ENCODE measurements around the gene CDCA8. TPM values are rescaled to one million over a fixed set of nuclear protein-coding genes. Genes with fewer than 3 reads are reported as not detected.

Gene CDCA8
- total RNA-seq, 1 experiment from 2014 or later = 51.7 TPM

GRCh38 chr1:37741130-37741529 lies 48.8 kb downstream of the CDCA8 start:
- RAD21 ChIA-PET (ENCODE audit: low non-redundant PET in 1 of 2, low total read pairs in 2 of 2, uncharacterized antibody in 2 of 2, unreplicated experiment in 2 of 2) = no interaction called here
- no peak overlapping the region for H3K9ac ChIP-seq (ENCODE audit: low read length)
- no peak overlapping the region for H2AFZ ChIP-seq (ENCODE audit: low read depth, low read length, poor library complexity, severe bottlenecking)
- CTCF ChIA-PET = no interaction called here
- ATAC-seq (no peak), DNase-seq (ENCODE audit: low read depth, low spot score) (peak; percentile 8)
- no peak overlapping the region for H3K4me3 ChIP-seq (replicated peaks in 1 of 2; ENCODE audit: low read depth in 1 of 2, low read length in 2 of 2)
- H3K9me2 ChIP-seq (ENCODE audit: insufficient read depth) = no peaks in the 10 kb centered on the region
- POLR2A ChIA-PET = no interaction called here
- H3K36me3 ChIP-seq (ENCODE audit: control insufficient read depth in 1 of 2, insufficient read depth in 2 of 2, low read length in 2 of 2) = no peaks in the 10 kb centered on the region
- H3K27ac ChIP-seq (ENCODE audit: low read depth, low read length) = no peak overlapping the region
- H3K27me3 ChIP-seq (ENCODE audit: insufficient read depth, low read length) = no peaks in the 10 kb centered on the region
- intact Hi-C loops (cut with micrococcal nuclease) = no loop called here
- no peaks in the 10 kb centered on the region for H3K9me3 ChIP-seq (ENCODE audit: control insufficient read depth in 1 of 2, insufficient read depth in 1 of 2, low read depth in 1 of 2, low read length in 2 of 2)
- peaks cover 20 to 29% of the 10 kb centered on the region in 2 experiments for H3K4me1 ChIP-seq (ENCODE audit: control insufficient read depth in 1 of 2, insufficient read depth in 2 of 2, low read length in 2 of 2)
- peak overlapping the region; percentile 29 for H3K4me2 ChIP-seq (ENCODE audit: low read length)
- no TSS peak for BruUV-seq (replicated peaks)
- no peaks in the 10 kb centered on the region for H4K20me1 ChIP-seq (ENCODE audit: insufficient read depth)
- TF ChIP-seq FOSL1 (IDR thresholded peaks at IDR 0.05; ENCODE audit: low read depth) (peak; percentile 72), CTCF (IDR thresholded peaks at IDR 0.05 in 2 of 3, conservative IDR thresholded peaks at IDR 0.05 in 1 of 3; ENCODE audit: borderline replicate concordance in 1 of 3, insufficient read depth in 1 of 3, low read depth in 2 of 3, low read length in 2 of 3) (no peak), JUND (IDR thresholded peaks at IDR 0.05) (peak; percentile 59), POLR2AphosphoS5 (IDR thresholded peaks at IDR 0.05; ENCODE audit: low read depth, low read length) (no peak), SP1 (IDR thresholded peaks at IDR 0.05; ENCODE audit: low read depth) (peak; percentile 29), ZFX (IDR thresholded peaks at IDR 0.05) (no peak)
- H3K79me2 ChIP-seq (ENCODE audit: insufficient read depth, low read length) = no peaks in the 10 kb centered on the region

- Histone ChIP-seq H3K9me2 (ENCODE audit: insufficient read depth) (no peaks in the 10 kb centered on the region), H3K4me1 (ENCODE audit: control insufficient read depth in 1 of 2, insufficient read depth in 2 of 2, low read length in 2 of 2) (peaks cover 20 to 29% of the 10 kb centered on the region in 2 experiments), H3K4me3 (replicated peaks in 1 of 2; ENCODE audit: low read depth in 1 of 2, low read length in 2 of 2) (no peak overlapping the region), H3K4me2 (ENCODE audit: low read length) (peak overlapping the region; percentile 29; the same call in 1 of the 2 replicates), H3K79me2 (ENCODE audit: insufficient read depth, low read length) (no peaks in the 10 kb centered on the region), H3K9ac (ENCODE audit: low read length) (no peak overlapping the region), H4K20me1 (ENCODE audit: insufficient read depth) (no peaks in the 10 kb centered on the region), H3K36me3 (ENCODE audit: control insufficient read depth in 1 of 2, insufficient read depth in 2 of 2, low read length in 2 of 2) (no peaks in the 10 kb centered on the region), H3K27me3 (ENCODE audit: insufficient read depth, low read length) (no peaks in the 10 kb centered on the region), H3K27ac (ENCODE audit: low read depth, low read length) (no peak overlapping the region), H3K9me3 (ENCODE audit: control insufficient read depth in 1 of 2, insufficient read depth in 1 of 2, low read depth in 1 of 2, low read length in 2 of 2) (no peaks in the 10 kb centered on the region), H2AFZ (ENCODE audit: low read depth, low read length, poor library complexity, severe bottlenecking) (no peak overlapping the region)
- ATAC-seq = no peak
- ChIA-PET CTCF (no interaction called here), POLR2A (no interaction called here), RAD21 (ENCODE audit: low non-redundant PET in 1 of 2, low total read pairs in 2 of 2, uncharacterized antibody in 2 of 2, unreplicated experiment in 2 of 2) (interaction anchor here in 1 of 2 experiments (0.6 kb wide), 1 partner anchor 1281 kb away, joined by 4 read pairs; no protein-coding TSS in a partner anchor)
- BruUV-seq (replicated peaks) = no TSS peak
- DNase-seq (ENCODE audit: low read depth, low spot score) = no peak
- intact Hi-C loops (cut with micrococcal nuclease) = no loop called here
- TF ChIP-seq CBX3 (IDR thresholded peaks at IDR 0.05; ENCODE audit: low read depth) (no peak), SRF (IDR thresholded peaks at IDR 0.05; ENCODE audit: low read depth) (no peak), ZNF274 (IDR thresholded peaks at IDR 0.05; ENCODE audit: low read depth, low read length) (no peak), YY1 (IDR thresholded peaks at IDR 0.05; ENCODE audit: extremely low read depth, insufficient replicate concordance, low read depth, low read length) (no peak), MAX (IDR thresholded peaks at IDR 0.05) (no peak), CEBPB (IDR thresholded peaks at IDR 0.05; ENCODE audit: low read depth) (no peak), REST (IDR thresholded peaks at IDR 0.05; ENCODE audit: low read depth) (no peak), JUND (IDR thresholded peaks at IDR 0.05) (no peak), POLR2AphosphoS5 (IDR thresholded peaks at IDR 0.05; ENCODE audit: low read depth, low read length) (no peak), RAD21 (IDR thresholded peaks at IDR 0.05; ENCODE audit: low read depth) (no peak), ELF1 (IDR thresholded peaks at IDR 0.05; ENCODE audit: borderline replicate concordance, low read depth) (no peak)
Measured at GRCh38 chr1:37741662-37742061, 49.3 kb downstream of the CDCA8 start.
